ENCODE data around the gene FAT4.

- TF ChIP-seq CTCF (conservative IDR thresholded peaks at IDR 0.05; ENCODE audit: low read depth, low read length): no peak
- TF ChIP-seq EZH2 (IDR thresholded peaks at IDR 0.05; ENCODE audit: borderline replicate concordance, low read depth, low read length, poor library complexity, severe bottlenecking): no peak
These were observed 35.8 kb downstream of the FAT4 start for GRCh38 chr4:125350470-125351135.

Data from A673 (cell line).